ENCODE measurements around the gene VIM.

The VIM gene

DNA sequence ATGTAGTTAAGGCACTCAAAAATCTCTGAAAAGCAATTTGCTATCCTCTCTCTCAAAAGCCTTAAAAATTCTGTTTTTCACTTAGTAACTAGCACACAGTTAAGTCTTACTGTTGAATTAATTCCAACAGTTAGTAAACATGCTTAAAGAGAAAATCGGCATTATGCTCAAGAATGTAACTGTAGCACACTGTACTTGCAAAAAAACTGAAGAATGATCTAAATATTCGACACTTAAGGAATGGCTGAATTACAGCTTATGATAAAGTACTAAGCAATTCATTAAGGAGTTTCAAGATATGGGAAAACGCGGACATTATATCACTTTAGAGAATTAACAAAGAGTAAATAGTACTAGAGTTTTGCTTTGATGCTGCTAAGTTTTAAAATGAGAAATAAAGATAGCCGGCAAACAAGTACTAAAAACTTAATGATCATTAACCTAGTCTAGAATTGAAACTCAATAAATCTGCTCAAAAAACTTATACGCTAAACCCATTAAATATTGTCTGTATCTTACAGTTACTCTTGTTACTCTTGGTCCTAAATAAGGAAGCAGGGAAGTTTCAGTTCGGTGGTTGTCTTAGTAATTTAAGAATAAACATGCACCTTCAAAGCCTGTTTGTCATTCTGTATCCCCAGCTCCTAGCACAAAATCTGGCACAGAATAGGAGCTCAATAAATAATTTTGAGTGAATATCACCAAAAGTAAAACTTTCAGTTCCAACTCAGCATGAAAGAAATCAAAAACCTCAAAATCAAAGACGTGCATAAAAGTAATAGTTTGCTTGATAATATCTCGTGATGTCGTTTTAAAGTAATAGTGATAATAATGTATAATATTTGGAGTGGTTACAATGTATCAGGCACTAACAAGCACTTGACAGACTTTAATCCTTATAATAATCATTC lies 27.8 kb upstream of the VIM start:
- peak overlapping the region; percentile 60 for H3K4me3 ChIP-seq (ENCODE audit: low read depth, low read length)
- TF ChIP-seq, protein P1, sequence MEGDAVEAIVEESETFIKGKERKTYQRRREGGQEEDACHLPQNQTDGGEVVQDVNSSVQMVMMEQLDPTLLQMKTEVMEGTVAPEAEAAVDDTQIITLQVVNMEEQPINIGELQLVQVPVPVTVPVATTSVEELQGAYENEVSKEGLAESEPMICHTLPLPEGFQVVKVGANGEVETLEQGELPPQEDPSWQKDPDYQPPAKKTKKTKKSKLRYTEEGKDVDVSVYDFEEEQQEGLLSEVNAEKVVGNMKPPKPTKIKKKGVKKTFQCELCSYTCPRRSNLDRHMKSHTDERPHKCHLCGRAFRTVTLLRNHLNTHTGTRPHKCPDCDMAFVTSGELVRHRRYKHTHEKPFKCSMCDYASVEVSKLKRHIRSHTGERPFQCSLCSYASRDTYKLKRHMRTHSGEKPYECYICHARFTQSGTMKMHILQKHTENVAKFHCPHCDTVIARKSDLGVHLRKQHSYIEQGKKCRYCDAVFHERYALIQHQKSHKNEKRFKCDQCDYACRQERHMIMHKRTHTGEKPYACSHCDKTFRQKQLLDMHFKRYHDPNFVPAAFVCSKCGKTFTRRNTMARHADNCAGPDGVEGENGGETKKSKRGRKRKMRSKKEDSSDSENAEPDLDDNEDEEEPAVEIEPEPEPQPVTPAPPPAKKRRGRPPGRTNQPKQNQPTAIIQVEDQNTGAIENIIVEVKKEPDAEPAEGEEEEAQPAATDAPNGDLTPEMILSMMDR (IDR thresholded peaks at IDR 0.05; ENCODE audit: low read depth, low read length) = no peak
- DNase-seq (ENCODE audit: low read depth, low spot score) = peak; percentile 58
- in situ Hi-C loops (cut with HindIII; ENCODE audit: low sequenced_read_pairs) = no loop called here

GRCh38 chr10:17200912-17201793 lies 26.9 kb upstream of the VIM start, which contains the start of gene TRDMT1:
TRDMT1 (minus strand) TSS chr10:17201672; CDS start chr10:17201634, 38 bp downstream.
- in situ Hi-C loops (cut with HindIII; ENCODE audit: low sequenced_read_pairs) = no loop called here
- peak within 1 kb of the TSS; percentile 60 for H3K4me3 ChIP-seq (ENCODE audit: low read depth, low read length)
- TF ChIP-seq, protein P1 (IDR thresholded peaks at IDR 0.05; ENCODE audit: low read depth, low read length) = no peak
- peak; percentile 94 for DNase-seq (ENCODE audit: low read depth, low spot score)

DNA sequence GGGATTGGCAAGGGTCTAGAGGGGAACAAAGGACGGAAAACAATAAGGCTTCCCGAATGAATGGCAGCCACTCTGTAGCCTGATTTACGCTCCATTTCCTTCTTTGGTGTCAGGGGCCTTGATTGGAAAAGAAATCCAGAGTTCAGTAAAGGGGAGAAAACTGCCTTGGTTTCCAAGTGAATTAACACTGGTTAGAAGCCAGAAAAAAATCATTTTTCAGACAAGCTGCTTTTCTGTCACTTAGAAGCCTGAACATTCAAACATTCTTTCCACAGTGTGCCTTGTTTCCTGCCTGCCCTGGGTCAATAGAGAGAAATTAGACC lies 26.3 kb upstream of the VIM start:
- no peak for DNase-seq (ENCODE audit: low read depth, low spot score)
- peak overlapping the region; percentile 60 for H3K4me3 ChIP-seq (ENCODE audit: low read depth, low read length)
- in situ Hi-C loops (cut with HindIII; ENCODE audit: low sequenced_read_pairs) = no loop called here
- TF ChIP-seq, protein P1 (IDR thresholded peaks at IDR 0.05; ENCODE audit: low read depth, low read length) = no peak

GRCh38 chr10:17202506-17202905 lies 25.5 kb upstream of the VIM start:
- H3K4me3 ChIP-seq (ENCODE audit: low read depth, low read length) = no peak overlapping the region
- DNase-seq (ENCODE audit: low read depth, low spot score) = no peak
- in situ Hi-C loops (cut with HindIII; ENCODE audit: low sequenced_read_pairs) = no loop called here
- TF ChIP-seq, protein P1 (IDR thresholded peaks at IDR 0.05; ENCODE audit: low read depth, low read length) = no peak

- no peak for DNase-seq (ENCODE audit: low read depth, low spot score)
- no peak overlapping the region for H3K4me3 ChIP-seq (ENCODE audit: low read depth, low read length)
- TF ChIP-seq, protein P1 (IDR thresholded peaks at IDR 0.05; ENCODE audit: low read depth, low read length) = no peak
- in situ Hi-C loops (cut with HindIII; ENCODE audit: low sequenced_read_pairs) = no loop called here
Measured at GRCh38 chr10:17202999-17203398, 25.0 kb upstream of the VIM start.

- in situ Hi-C loops (cut with HindIII; ENCODE audit: low sequenced_read_pairs) = no loop called here
Measured at GRCh38 chr10:17203416-17203815, 24.6 kb upstream of the VIM start.

More at GRCh38 chr10:17203416-17203815, 24.6 kb upstream of the VIM start:
- no peak overlapping the region for H3K4me3 ChIP-seq (ENCODE audit: low read depth, low read length)
- no peak for DNase-seq (ENCODE audit: low read depth, low spot score)
- TF ChIP-seq, protein P1 (IDR thresholded peaks at IDR 0.05; ENCODE audit: low read depth, low read length) = no peak

All from astrocyte of the spinal cord (primary cell).